GM12801 (cell line): ENCODE data around the gene DYNC2H1.

ENCODE experiments used
- TF ChIP-seq, protein P1 (sequence below): IDR thresholded peaks from one replicate; pipeline ENCODE4 v1.5.1; 2011; ENCODE audit warnings: control low read depth; ENCODE audit not compliant: insufficient read length; ENCODE audit errors: extremely low read depth

The DYNC2H1 gene

GRCh38 chr11:103125462-103125861 is 16.2 kb downstream of the DYNC2H1 start:
- TF ChIP-seq, protein P1, sequence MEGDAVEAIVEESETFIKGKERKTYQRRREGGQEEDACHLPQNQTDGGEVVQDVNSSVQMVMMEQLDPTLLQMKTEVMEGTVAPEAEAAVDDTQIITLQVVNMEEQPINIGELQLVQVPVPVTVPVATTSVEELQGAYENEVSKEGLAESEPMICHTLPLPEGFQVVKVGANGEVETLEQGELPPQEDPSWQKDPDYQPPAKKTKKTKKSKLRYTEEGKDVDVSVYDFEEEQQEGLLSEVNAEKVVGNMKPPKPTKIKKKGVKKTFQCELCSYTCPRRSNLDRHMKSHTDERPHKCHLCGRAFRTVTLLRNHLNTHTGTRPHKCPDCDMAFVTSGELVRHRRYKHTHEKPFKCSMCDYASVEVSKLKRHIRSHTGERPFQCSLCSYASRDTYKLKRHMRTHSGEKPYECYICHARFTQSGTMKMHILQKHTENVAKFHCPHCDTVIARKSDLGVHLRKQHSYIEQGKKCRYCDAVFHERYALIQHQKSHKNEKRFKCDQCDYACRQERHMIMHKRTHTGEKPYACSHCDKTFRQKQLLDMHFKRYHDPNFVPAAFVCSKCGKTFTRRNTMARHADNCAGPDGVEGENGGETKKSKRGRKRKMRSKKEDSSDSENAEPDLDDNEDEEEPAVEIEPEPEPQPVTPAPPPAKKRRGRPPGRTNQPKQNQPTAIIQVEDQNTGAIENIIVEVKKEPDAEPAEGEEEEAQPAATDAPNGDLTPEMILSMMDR: no peak

- TF ChIP-seq, protein P1: no peak
Measured at GRCh38 chr11:103147627-103148026, 38.4 kb downstream of the DYNC2H1 start.

DNA sequence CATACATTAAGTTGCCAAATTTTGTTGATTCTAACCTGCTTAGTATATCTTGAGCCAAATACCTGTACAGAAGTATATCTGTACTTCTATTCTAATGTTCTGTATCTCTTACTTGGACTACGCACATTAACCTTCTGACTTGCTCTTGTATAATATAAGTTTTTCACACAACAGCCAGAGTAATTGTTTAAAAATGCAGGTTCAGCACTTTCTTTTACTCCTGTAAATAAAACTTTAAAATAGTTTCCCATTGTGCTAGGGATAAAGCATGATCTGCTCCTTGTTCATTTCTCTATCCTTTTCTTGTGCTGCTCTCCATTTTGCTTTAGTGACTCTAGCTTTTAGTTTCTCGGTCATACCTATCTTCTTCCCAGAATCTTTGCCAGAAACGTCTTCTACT is 48.3 kb downstream of the DYNC2H1 start:
- TF ChIP-seq, protein P1: no peak

- TF ChIP-seq, protein P1: no peak
Measured at GRCh38 chr11:103164093-103164796, 55.0 kb downstream of the DYNC2H1 start.

GRCh38 chr11:103167166-103167565 is 57.9 kb downstream of the DYNC2H1 start:
- TF ChIP-seq, protein P1: no peak

DNA sequence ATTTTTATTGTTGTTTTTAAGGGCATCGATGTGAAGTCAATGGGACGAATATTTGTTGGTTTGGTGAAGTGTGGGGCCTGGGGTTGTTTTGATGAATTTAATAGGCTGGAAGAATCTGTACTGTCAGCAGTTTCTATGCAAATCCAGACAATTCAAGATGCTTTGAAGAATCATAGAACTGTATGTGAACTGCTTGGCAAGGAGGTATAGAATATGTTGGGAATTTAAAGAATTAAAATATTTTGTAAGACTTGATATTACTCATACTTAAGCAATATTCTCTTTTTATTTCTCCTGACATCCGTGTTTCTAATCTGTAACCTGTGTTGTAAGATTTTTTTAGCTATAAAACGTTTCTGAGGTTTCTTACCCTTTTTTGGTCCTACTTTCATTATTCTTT is 61.6 kb downstream of the DYNC2H1 start:
- TF ChIP-seq, protein P1: no peak

DNA sequence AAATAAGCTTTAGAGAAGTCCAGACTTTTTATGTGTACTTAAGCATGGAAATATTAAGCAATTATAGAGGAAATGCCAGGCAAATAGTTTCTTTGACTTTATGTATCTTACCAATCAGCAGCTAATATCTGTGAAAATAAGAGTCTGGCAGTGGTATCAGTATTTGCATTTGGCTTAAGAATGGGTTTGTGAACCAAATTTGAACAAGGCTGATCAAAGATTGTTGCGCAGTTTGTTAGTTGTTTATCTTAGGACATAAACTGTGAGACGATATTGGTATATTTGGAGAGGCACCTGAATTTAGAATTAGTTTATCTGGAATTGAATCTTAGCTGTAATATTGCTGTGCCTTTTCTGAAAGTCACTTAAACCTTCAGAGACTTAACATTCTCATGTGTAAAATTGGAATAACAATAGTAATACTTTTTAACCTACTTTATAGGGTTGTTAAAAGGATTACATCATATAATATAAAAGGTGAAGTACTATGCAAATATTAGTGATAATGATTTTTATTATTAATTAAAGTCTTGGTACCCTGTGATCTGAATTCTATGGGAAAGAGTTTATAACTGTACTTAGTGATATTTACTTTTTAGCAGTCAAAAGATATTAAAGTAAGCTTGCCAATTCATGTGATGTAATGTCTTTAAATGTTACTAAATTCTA is 66.4 kb downstream of the DYNC2H1 start:
- TF ChIP-seq, protein P1: no peak
